SH-SY5Y (cell line): ENCODE measurements around the gene ADORA3.

Experiments used
- GATA2 ChIP-seq: IDR thresholded peaks from 2 replicates; pipeline ENCODE4 v1.6.1; 2011; ENCODE audit warnings: mild to moderate bottlenecking, low read depth, low read length
- GATA3 ChIP-seq: IDR thresholded peaks from 2 replicates; pipeline ENCODE4 v1.6.1; 2011; ENCODE audit warnings: low read depth, mild to moderate bottlenecking, low read length, moderate library complexity

Gene ADORA3

GRCh38 chr1:111471538-111471937, 31.9 kb downstream of the ADORA3 start:
- TF ChIP-seq GATA3 (no peak), GATA2 (no peak)

GRCh38 chr1:111471012-111471411, 32.4 kb downstream of the ADORA3 start:
- TF ChIP-seq GATA2, result no peak
- TF ChIP-seq GATA3, result no peak

GRCh38 chr1:111470596-111470995, 32.8 kb downstream of the ADORA3 start:
- TF ChIP-seq GATA3 (no peak), GATA2 (no peak)

GRCh38 chr1:111469539-111469938, 33.9 kb downstream of the ADORA3 start:
- TF ChIP-seq GATA2 (no peak), GATA3 (no peak)

GRCh38 chr1:111468717-111469100, 34.7 kb downstream of the ADORA3 start:
- TF ChIP-seq GATA3 (no peak), GATA2 (no peak)

GRCh38 chr1:111467865-111468716, 35.3 kb downstream of the ADORA3 start:
- no peak for TF ChIP-seq GATA3
- TF ChIP-seq GATA2, result no peak

- TF ChIP-seq GATA2 (no peak), GATA3 (no peak)
These were observed 37.0 kb downstream of the ADORA3 start for GRCh38 chr1:111466480-111466879.

GRCh38 chr1:111465754-111466153, 37.7 kb downstream of the ADORA3 start:
- TF ChIP-seq GATA3, result no peak
- TF ChIP-seq GATA2, result no peak

- no peak for TF ChIP-seq GATA3
- no peak for TF ChIP-seq GATA2
These were observed 40.3 kb downstream of the ADORA3 start for GRCh38 chr1:111463029-111463683.

GRCh38 chr1:111462370-111463028, 40.9 kb downstream of the ADORA3 start:
- TF ChIP-seq GATA3 (no peak), GATA2 (no peak)

GRCh38 chr1:111461765-111462164, 41.7 kb downstream of the ADORA3 start:
- no peak for TF ChIP-seq GATA2
- TF ChIP-seq GATA3, result no peak

GRCh38 chr1:111455642-111456031, 47.8 kb downstream of the ADORA3 start:
- TF ChIP-seq GATA3 (no peak), GATA2 (no peak)

GRCh38 chr1:111454859-111455641, 48.4 kb downstream of the ADORA3 start:
- TF ChIP-seq GATA2 (no peak), GATA3 (no peak)

GRCh38 chr1:111453706-111454105, 49.7 kb downstream of the ADORA3 start:
- TF ChIP-seq GATA3 (no peak), GATA2 (no peak)
